T-helper 2 cell treated with Interferon-gamma antibody and Interleukin-4, amounts not matched to agents 5 μg/mL and 100 μg/mL, for 36 hours (primary cell): ENCODE data around the gene SP3.
"Not testable (repeated sequence)": the region's sequence is repeated elsewhere in the genome, so short reads cannot be mapped to it uniquely, and the experiment has no call there.

Source experiments
- DNase-seq: peaks from one replicate; pipeline ENCODE4 v3.0.0; 2021; ENCODE audit warnings: low spot score
- H3K27ac Mint-ChIP-seq: one replicate; pipeline ENCODE4 v1.8.0; 2021; ENCODE audit warnings: mild to moderate bottlenecking, mixed read lengths
- H3K27me3 Mint-ChIP-seq: one replicate; pipeline ENCODE4 v1.8.0; 2021; ENCODE audit warnings: low read depth, mixed read lengths
- H3K36me3 Mint-ChIP-seq: one replicate; pipeline ENCODE4 v1.8.0; 2021; ENCODE audit warnings: low read depth, mixed read lengths
- H3K4me1 Mint-ChIP-seq: one replicate; pipeline ENCODE4 v1.8.0; 2021; ENCODE audit warnings: low read depth, mixed read lengths
- H3K4me3 Mint-ChIP-seq: one replicate; pipeline ENCODE4 v1.8.0; 2022; ENCODE audit warnings: mild to moderate bottlenecking, moderate library complexity, mixed read lengths
- H3K9me3 Mint-ChIP-seq: one replicate; pipeline ENCODE4 v1.8.0; 2021; ENCODE audit warnings: mixed read lengths

SP3 gene

DNA sequence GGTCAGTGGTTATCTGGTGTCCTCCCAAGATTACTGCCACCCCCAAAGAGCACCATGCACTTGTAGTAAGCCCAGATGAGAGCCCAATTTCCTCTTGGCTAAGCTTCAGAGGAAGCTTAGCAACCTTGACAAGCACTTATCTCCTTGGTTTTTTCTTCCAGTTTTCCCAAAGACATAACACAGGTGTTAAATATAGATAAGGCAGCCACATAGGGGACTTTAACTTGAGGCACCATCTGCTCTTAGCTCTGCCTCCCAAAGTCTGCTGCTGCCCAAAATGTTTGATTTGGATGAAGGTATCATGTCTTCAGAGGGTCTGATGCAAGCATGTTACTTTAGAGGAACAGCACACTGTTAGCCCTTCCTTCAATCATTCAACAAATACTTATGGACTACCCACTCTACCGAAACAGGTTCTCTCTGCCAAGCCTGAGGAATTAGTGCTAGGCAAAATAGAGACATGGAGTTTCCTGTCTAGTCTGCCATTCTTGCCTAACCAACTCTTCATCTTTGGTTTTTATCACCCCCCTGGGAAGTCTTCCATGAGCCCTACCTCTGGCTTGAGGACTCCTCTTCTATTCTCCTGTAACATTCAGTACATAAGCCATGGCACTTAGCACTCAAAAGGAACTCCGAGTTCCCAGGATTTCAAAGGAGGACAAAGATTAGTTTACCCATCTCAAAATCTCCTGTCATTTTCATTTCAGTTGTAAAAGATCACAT, 73.7 kb downstream of the SP3 start:
- Mint-ChIP-seq H3K27me3 (peaks cover 9% of the 10 kb centered on the region), H3K36me3 (no peaks in the 10 kb centered on the region), H3K4me3 (no peak overlapping the region), H3K4me1 (peaks cover 5% of the 10 kb centered on the region), H3K9me3 (peaks cover 25% of the 10 kb centered on the region), H3K27ac (no peak overlapping the region)
- DNase-seq: no peak

DNA sequence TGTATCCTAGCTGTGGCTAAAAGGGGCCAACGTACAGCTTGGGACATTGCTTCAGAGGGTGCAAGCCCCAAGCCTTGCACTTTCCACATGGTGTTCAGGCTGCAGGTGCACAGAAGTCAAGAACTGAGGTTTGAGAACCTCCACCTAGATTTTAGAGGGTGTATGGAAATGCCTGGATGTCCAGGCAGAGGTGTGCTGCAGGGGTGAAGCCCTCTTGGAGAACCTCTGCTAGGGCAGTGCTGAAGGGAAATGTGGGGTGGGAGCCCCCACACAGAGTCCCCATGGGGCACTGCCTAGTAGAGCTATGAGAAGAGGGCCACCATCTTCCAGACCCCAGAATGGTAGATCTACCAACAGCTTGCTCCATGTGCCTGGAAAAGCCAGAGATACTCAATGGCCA, 75.7 kb downstream of the SP3 start:
- Mint-ChIP-seq H3K9me3 (peaks cover 25% of the 10 kb centered on the region), H3K27me3 (peaks cover 11% of the 10 kb centered on the region)
- not testable (repeated sequence) for H3K36me3 Mint-ChIP-seq, DNase-seq, H3K27ac Mint-ChIP-seq, H3K4me3 Mint-ChIP-seq, H3K4me1 Mint-ChIP-seq

DNA sequence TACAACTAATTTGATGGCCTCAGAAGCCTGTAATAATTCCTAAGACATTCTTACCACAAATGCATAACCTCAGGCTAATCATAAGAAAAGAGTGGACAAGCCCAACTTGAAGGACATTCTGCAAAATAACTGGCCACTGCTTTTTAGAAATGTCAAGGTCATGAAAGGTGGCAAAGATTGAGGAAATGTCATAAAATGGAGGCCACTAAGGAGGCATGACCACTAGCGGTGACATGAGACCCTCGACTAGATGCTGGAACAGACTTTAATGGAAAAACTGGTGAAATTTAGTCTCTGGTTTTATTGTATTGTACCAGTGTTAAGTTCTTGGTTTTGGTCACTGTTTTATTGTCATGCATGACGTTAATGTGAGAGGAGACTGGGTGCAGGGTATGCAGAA, 78.6 kb downstream of the SP3 start:
- H3K4me1 Mint-ChIP-seq: no peaks in the 10 kb centered on the region
- DNase-seq: no peak
- peaks cover 24% of the 10 kb centered on the region for H3K9me3 Mint-ChIP-seq
- peaks cover 14% of the 10 kb centered on the region for H3K27me3 Mint-ChIP-seq
- H3K36me3 Mint-ChIP-seq: no peaks in the 10 kb centered on the region
- no peak overlapping the region for H3K27ac Mint-ChIP-seq
- no peak overlapping the region for H3K4me3 Mint-ChIP-seq

DNA sequence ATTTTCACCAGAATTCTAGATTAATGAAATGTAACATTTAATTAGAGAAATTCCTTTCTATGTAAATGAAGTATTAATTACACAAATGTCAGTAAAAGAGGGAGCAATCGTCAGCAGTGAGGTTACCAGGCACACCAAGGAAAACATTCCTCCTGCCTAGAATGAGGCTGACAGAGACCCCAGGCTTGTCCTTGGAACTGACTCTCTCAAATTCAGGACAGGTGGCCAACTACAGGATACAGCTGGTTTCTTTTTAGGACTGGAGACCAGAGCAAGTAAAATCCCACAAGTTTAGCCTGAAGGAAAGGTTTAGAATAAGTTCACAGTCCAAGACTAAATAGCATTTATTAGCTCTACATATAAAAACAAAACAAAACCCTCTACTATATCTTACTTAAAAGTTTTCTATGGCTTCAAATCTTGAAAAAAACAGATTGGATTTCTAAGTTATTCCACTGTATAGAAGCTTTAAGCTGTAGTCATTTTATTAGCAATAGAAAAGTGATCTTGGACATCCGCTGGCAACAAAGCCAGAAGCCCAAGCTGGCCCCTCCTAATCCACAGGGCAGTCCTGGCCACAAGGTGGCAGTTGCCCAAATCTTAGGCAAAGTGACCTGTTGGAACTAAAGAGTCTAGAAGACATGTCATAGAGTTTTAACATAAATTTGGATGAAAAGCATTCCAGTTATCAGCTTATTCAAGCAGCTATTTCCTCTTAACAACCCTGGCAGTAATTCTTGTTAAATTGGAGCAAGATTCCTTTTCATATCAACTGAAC, 81.0 kb downstream of the SP3 start:
- no peak for DNase-seq
- peaks cover 30% of the 10 kb centered on the region for H3K27me3 Mint-ChIP-seq
- no peaks in the 10 kb centered on the region for H3K36me3 Mint-ChIP-seq
- H3K4me1 Mint-ChIP-seq: no peaks in the 10 kb centered on the region
- peaks cover 12% of the 10 kb centered on the region for H3K9me3 Mint-ChIP-seq
- no peak overlapping the region for H3K27ac Mint-ChIP-seq
- H3K4me3 Mint-ChIP-seq: no peak overlapping the region

DNA sequence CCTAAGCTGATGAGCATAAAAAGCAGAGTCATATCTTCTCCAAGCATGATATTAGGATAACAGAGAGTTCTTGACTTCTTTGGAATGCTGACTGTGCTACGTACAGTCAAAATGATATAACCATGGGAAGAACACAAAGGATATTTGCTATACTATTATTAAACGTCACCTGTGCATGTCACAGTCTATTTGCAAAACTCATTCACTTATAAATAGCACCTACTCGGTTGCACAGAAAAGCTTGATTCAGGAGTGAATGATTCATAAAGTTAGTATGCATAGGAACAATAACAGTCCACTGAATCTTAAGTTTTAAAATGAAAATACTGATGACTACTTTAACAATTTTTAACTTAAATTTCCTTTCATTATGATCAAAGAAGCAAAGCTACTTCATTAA, 83.3 kb downstream of the SP3 start:
- Mint-ChIP-seq H3K9me3 (no peaks in the 10 kb centered on the region), H3K36me3 (no peaks in the 10 kb centered on the region), H3K27me3 (peaks cover 24% of the 10 kb centered on the region), H3K27ac (no peak overlapping the region), H3K4me1 (no peaks in the 10 kb centered on the region), H3K4me3 (no peak overlapping the region)
- DNase-seq: no peak

DNA sequence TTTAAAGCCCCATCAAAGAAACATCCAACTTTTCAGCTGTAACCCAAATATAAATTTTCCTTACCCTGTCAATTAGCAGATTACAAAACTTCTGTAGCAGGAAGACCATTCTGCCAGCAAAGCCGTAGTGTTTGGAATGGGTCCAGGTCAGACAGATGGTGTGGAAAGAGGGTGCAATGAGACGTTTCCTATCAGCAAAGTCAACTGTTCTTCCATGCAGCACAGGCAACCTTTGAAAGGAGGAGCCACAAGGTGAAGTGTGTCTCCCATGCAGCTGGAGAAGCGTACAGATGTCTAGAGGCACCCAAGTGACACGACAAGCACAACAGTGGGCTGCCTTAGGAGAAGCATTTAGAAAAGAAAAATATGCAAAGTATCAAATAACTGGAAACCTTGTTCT, 83.7 kb downstream of the SP3 start:
- no peak for DNase-seq
- H3K36me3 Mint-ChIP-seq: no peaks in the 10 kb centered on the region
- peaks cover 24% of the 10 kb centered on the region for H3K27me3 Mint-ChIP-seq
- no peaks in the 10 kb centered on the region for H3K9me3 Mint-ChIP-seq
- no peaks in the 10 kb centered on the region for H3K4me1 Mint-ChIP-seq
- H3K4me3 Mint-ChIP-seq: no peak overlapping the region
- no peak overlapping the region for H3K27ac Mint-ChIP-seq

DNA sequence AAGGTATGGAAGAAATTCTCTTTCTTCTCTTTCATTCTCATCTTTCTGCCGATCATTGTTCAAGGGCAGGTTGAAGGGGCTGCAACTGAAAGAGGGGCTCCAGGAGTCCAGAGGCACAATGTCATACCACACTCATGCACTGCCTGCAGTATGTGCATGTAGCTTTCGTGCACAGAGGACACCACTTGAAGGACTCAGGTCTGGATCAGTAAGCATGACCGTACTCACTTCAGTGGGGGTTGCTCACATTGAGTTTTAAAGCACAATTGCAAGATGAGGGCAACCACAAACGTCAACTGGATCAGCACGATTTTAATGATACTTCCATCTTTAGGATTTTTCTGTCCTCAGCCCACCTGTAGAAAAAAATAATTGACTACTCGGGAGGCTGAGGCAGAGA, 84.6 kb downstream of the SP3 start:
- Mint-ChIP-seq H3K36me3 (no peaks in the 10 kb centered on the region), H3K4me1 (no peaks in the 10 kb centered on the region), H3K27ac (no peak overlapping the region), H3K27me3 (peaks cover 22% of the 10 kb centered on the region), H3K4me3 (no peak overlapping the region), H3K9me3 (no peaks in the 10 kb centered on the region)
- no peak for DNase-seq

DNA sequence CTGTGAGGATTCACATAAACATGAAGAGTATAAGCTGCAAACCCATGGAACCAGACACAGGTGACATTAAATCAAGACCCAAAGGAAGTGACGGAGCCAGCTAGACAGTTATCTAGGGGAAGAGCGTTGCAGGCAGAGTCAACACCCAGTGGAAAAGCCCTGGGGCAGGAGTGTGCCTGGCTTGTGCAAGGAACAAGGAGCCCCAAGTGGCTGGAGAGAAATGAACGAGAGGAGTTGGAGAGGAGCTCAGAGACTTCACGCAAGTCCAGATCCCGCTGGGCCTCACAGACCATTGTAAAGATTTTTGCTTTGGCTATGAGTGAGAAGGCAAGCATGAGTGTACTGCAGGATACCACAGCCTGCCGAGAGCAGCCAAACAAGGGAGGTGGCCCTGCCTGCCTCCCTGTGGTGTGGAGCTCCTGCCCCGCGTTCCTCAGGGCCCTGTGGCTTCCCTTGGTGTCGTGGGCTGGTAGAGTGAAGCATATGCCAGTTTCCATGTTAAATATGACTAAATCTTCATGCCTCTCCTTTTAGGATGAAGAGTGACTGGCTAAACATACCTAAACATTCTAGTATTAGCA, 88.2 kb downstream of the SP3 start:
- Mint-ChIP-seq H3K27me3 (peaks cover 20% of the 10 kb centered on the region), H3K9me3 (no peaks in the 10 kb centered on the region), H3K4me3 (no peak overlapping the region), H3K4me1 (no peaks in the 10 kb centered on the region), H3K27ac (no peak overlapping the region), H3K36me3 (no peaks in the 10 kb centered on the region)
- no peak for DNase-seq

DNA sequence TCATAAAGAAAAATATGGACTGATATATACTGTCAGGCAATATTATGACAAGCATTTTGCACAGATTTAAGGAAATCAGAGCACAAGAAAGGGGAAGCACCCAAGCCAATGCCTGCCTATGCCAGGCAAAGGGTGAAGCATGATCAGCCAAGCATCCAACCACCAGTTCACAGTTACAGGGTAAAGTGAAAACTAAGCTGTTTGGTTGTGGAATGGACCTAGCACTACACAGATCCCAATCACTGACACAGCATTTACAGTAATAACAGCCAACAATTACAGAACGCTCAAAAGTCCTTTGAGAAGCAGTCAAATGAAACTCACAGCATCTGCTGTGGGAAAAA, 90.3 kb downstream of the SP3 start:
- Mint-ChIP-seq H3K4me3 (no peak overlapping the region), H3K4me1 (no peaks in the 10 kb centered on the region), H3K9me3 (no peaks in the 10 kb centered on the region), H3K27me3 (peaks cover 15% of the 10 kb centered on the region), H3K36me3 (no peaks in the 10 kb centered on the region), H3K27ac (no peak overlapping the region)
- no peak for DNase-seq

DNA sequence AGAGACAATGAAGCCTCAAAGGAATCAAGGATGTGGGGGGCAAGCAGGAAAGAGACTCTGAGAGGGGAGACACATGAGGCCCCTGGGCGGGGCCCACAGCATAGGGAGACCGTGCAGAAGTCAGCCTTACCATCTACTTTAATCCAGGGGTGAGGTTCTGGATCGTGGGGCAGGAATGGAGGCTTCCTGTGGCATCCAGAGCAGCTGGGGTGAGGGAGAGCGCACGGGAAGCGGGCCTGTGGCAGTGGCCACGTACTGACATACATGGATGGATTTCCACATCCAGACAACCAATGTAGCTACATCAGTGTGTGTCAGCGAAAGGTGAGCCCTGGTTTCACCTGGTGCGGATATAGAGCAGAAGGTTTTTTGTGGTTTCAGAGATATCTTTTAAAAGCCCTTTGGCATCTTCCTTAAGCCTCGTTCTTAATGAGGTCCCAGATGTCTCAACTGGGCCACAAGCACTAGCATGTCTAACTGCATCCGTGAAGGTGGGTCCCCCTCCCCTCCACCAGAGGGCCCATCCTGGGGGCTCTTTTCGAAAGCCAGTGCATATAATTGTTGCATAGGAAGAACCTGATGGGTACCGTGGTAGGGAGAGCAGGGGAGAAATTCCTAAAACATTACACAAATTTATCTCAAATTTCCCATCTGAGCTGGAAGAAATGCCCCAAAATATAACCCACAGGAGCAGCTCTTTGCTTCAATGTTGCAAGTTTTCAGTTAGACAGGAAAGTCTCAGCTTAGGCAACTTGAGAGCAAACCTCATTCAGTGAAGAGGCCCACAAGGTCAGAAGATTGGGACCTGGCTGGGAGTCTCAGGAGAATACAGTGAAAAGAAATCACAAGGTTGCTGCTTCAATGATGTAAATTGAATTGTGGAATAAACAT, 90.9 kb downstream of the SP3 start:
- DNase-seq: no peak
- Mint-ChIP-seq H3K27ac (no peak overlapping the region), H3K4me3 (no peak overlapping the region), H3K36me3 (no peaks in the 10 kb centered on the region), H3K27me3 (peaks cover 13% of the 10 kb centered on the region), H3K9me3 (no peaks in the 10 kb centered on the region), H3K4me1 (no peaks in the 10 kb centered on the region)

DNA sequence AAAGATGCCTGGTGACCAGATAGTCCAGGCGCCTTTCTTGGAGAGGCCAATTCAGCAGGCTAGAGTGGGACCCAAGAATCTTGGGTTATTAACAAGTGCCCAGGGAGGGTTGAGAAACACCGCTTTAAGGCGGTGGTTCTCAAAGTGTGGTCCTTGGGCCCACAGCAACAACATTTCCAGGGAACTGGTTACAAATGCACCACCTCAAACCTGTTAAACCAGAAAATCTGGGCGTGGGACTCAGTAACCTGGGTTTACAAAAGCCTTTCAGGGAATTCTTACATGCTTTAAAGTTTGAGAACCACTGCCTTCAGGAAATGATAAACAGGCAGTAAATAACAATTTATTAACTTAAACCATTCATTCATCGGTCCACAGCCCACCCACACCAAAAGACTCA, 92.5 kb downstream of the SP3 start:
- Mint-ChIP-seq H3K27ac (no peak overlapping the region), H3K36me3 (no peaks in the 10 kb centered on the region), H3K4me3 (no peak overlapping the region), H3K9me3 (no peaks in the 10 kb centered on the region), H3K27me3 (peaks cover 9% of the 10 kb centered on the region), H3K4me1 (no peaks in the 10 kb centered on the region)
- no peak for DNase-seq

DNA sequence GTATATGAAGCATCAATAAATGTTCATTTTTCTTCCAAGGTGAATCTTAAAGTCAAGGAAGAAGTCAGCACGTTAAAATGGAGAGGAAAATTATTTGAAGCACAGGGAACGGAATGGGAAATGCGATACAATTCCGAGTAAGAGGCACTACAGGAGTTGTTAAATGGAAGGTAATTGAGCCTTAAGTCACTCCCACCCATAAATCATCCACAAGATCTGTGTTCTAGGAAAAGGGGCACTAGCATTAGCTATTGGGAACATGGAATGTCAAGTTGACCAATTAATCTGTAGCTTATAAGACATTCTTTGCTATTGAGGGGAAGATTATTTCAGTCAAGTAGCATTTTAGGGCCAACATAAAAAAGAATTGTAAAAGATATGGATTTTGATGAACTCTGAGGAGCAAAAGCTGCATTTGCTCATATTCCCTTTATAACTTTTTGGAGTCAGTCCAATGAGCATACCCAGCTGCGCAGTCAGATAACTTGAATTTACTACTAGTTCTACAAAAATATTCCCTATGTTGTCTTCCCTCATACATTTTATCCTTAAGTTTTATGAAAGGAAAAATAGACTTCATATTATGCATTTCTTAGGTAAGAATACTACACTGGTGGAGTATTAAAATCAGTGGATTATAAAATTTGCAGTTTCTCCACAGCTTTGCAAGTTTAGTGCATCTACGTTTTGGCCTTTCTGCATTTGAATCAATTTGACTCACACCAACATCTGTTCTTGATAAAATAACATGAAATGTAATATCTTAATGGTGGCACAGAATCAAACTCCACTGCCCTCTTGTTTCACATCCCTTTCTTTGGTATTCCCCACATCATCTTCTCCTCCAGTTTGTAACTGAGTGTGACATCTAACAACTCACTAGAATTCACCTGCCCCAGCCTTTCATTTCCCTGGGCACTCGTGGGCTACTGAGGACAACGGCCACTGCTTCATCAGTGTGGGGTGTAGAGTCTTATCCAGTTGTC, 95.6 kb downstream of the SP3 start:
- Mint-ChIP-seq H3K4me3 (no peak overlapping the region), H3K27me3 (peaks cover 9% of the 10 kb centered on the region)

DNA sequence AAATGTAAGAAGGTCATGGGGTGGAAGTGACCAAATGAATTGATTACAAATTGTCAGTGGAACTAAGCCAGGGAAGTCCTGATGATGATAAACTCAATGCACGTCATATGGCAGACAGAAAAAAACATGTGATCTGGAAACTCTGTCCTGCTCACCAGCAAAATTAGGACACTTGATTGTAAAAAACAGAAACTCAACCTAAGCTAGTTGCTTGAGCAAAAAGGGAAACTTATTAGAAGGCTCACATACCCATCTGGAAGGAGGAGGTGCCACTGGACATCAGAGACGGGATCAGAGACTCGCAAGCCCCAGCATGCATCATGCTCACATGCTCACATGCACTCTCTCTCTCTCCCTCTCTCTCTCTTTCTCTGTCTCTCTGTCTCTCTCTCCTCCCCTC, 96.8 kb downstream of the SP3 start:
- H3K9me3 Mint-ChIP-seq: no peaks in the 10 kb centered on the region
- no peaks in the 10 kb centered on the region for H3K4me1 Mint-ChIP-seq
- no peaks in the 10 kb centered on the region for H3K36me3 Mint-ChIP-seq
- DNase-seq: no peak
- H3K27ac Mint-ChIP-seq: no peak overlapping the region
- H3K4me3 Mint-ChIP-seq: no peak overlapping the region
- peaks cover 9% of the 10 kb centered on the region for H3K27me3 Mint-ChIP-seq

More for the DNA sequence above, 95.6 kb downstream of the SP3 start:
- Mint-ChIP-seq H3K27ac (no peak overlapping the region), H3K36me3 (no peaks in the 10 kb centered on the region), H3K9me3 (no peaks in the 10 kb centered on the region), H3K4me1 (no peaks in the 10 kb centered on the region)
- DNase-seq: no peak
